PC-9 (cell line): ENCODE data around the gene PAFAH2.

ENCODE experiments used
- CTCF ChIP-seq: fragments of 200-600 bp; sonication (generic); conservative IDR thresholded peaks from 2 replicates; pipeline ENCODE4 v1.6.1; 2017; ENCODE audit warnings: mixed run types, antibody characterized with exemption, mild to moderate bottlenecking, moderate library complexity
- EZH2 ChIP-seq: fragments of 200-600 bp; sonication (generic); IDR thresholded peaks from 2 replicates; pipeline ENCODE4 v1.8.0; 2017; ENCODE audit warnings: antibody characterized with exemption, low read depth

- TF ChIP-seq CTCF (no peak), EZH2 (no peak)
Measured at GRCh38 chr1:26045722-26046245, 47.9 kb upstream of the PAFAH2 start, which contains the start of gene SLC30A2.
